CD14-positive monocyte (primary cell): Measurements from ENCODE around the gene XDH. TPM values are rescaled to one million over a fixed set of nuclear protein-coding genes. Genes with fewer than 3 reads are reported as not detected.

ENCODE experiments used
- DNase-seq, 3 donors: peaks; one replicate each; pipeline ENCODE4 v3.0.0-alpha.2; 2011 to 2022
- H2AFZ ChIP-seq: 2 replicates; pipeline ENCODE4 v1.6.0; 2012; ENCODE audit warnings: mild to moderate bottlenecking, low read depth, low read length, inconsistent platforms; ENCODE audit not compliant: insufficient read depth, poor library complexity, severe bottlenecking
- H3K27ac ChIP-seq, 2 donors: 1 replicate in 1 of 2; 2 replicates in 1 of 2; pipeline ENCODE4 v1.5.1; 2012 to 2013; ENCODE audit warnings: low read length in 2 of 2, control low read depth in 1 of 2, inconsistent platforms in 1 of 2, low read depth in 1 of 2, mild to moderate bottlenecking in 1 of 2
- H3K27me3 ChIP-seq, 2 donors: one replicate each; pipeline versions ENCODE4 v1.6.0 to v1.6.1; 2011 to 2013; ENCODE audit warnings: low read length in 2 of 2; ENCODE audit not compliant: control insufficient read depth in 2 of 2, insufficient read depth in 2 of 2
- H3K36me3 ChIP-seq, 2 donors: replicated peaks in 1 of 2; 1 replicate in 1 of 2; 2 replicates in 1 of 2; pipeline versions ENCODE4 v1.5.1 to v1.6.1; 2012 to 2013; ENCODE audit warnings: low read length in 2 of 2, control low read depth in 1 of 2, inconsistent platforms in 1 of 2, mild to moderate bottlenecking in 1 of 2; ENCODE audit not compliant: insufficient read depth in 2 of 2, control insufficient read depth in 1 of 2
- H3K4me1 ChIP-seq, 2 donors: 1 replicate in 1 of 2; 2 replicates in 1 of 2; pipeline versions ENCODE4 v1.5.1 to v1.6.1; 2012 to 2013; ENCODE audit warnings: low read length in 2 of 2, control low read depth in 1 of 2, inconsistent platforms in 1 of 2, mild to moderate bottlenecking in 1 of 2, moderate library complexity in 1 of 2; ENCODE audit not compliant: insufficient read depth in 2 of 2, control insufficient read depth in 1 of 2
- H3K4me2 ChIP-seq: replicated peaks from 2 replicates; pipeline ENCODE3; 2012; ENCODE audit warnings: low read length, moderate library complexity, mild to moderate bottlenecking; ENCODE audit not compliant: poor library complexity, severe bottlenecking; ENCODE audit errors: extremely low read depth
- H3K4me3 ChIP-seq, 3 experiments: fragments of 200-600 bp in 1 of 3; sonication (generic) in 1 of 3; replicated peaks in 1 of 3; 1 replicate in 2 of 3; 2 replicates in 1 of 3; pipeline ENCODE4 v1.5.1; 2011 to 2013; ENCODE audit warnings: low read length in 3 of 3, mild to moderate bottlenecking in 3 of 3, control low read depth in 2 of 3, low read depth in 2 of 3, inconsistent platforms in 1 of 3, moderate library complexity in 1 of 3
- H3K79me2 ChIP-seq: 2 replicates; pipeline ENCODE4 v1.6.0; 2012; ENCODE audit warnings: mild to moderate bottlenecking, control low read depth, inconsistent platforms, low read length, moderate library complexity; ENCODE audit not compliant: insufficient read depth
- H3K9ac ChIP-seq: 2 replicates; pipeline ENCODE4 v1.6.0; 2017; ENCODE audit warnings: low read length, mild to moderate bottlenecking; ENCODE audit not compliant: insufficient read depth, poor library complexity, severe bottlenecking
- H3K9me3 ChIP-seq, 2 donors: replicated peaks in 1 of 2; 1 replicate in 1 of 2; 2 replicates in 1 of 2; pipeline versions ENCODE4 v1.5.1 to v1.6.1; 2012 to 2013; ENCODE audit warnings: low read length in 2 of 2, control low read depth in 1 of 2; ENCODE audit not compliant: control insufficient read depth in 1 of 2, insufficient read depth in 1 of 2
- H4K20me1 ChIP-seq: 2 replicates; pipeline ENCODE4 v1.6.0; 2012; ENCODE audit warnings: mild to moderate bottlenecking, low read length, control low read depth, moderate library complexity; ENCODE audit not compliant: insufficient read depth
- H3K27ac Mint-ChIP-seq, 7 donors: one replicate each; pipeline ENCODE4 v1.8.0; 2020; ENCODE audit warnings: mild to moderate bottlenecking in 7 of 7, mixed read lengths in 7 of 7, moderate library complexity in 6 of 7, inconsistent platforms in 2 of 7
- H3K27me3 Mint-ChIP-seq, 3 donors: one replicate each; pipeline ENCODE4 v1.8.0; 2021 to 2022; ENCODE audit warnings: low read depth in 3 of 3, mild to moderate bottlenecking in 3 of 3, mixed read lengths in 3 of 3, moderate library complexity in 3 of 3, inconsistent platforms in 1 of 3
- H3K36me3 Mint-ChIP-seq, 2 donors: one replicate each; pipeline ENCODE4 v1.8.0; 2020; ENCODE audit warnings: mixed read lengths in 2 of 2, inconsistent platforms in 1 of 2, mild to moderate bottlenecking in 1 of 2
- H3K4me1 Mint-ChIP-seq: one replicate; pipeline ENCODE4 v1.8.0; 2020; ENCODE audit warnings: mild to moderate bottlenecking, mixed read lengths
- H3K4me3 Mint-ChIP-seq, 2 donors: one replicate each; pipeline ENCODE4 v1.8.0; 2020; ENCODE audit warnings: mild to moderate bottlenecking in 2 of 2, mixed read lengths in 2 of 2, moderate library complexity in 1 of 2
- H3K9me3 Mint-ChIP-seq, 7 donors: one replicate each; pipeline ENCODE4 v1.8.0; 2020 to 2022; ENCODE audit warnings: mixed read lengths in 7 of 7, mild to moderate bottlenecking in 6 of 7, moderate library complexity in 6 of 7, inconsistent platforms in 2 of 7
- WGBS: methylation state at CpG from one replicate; pipeline ENCODE4 v1.1.5; 2013; ENCODE audit warnings: missing lambda C conversion rate; ENCODE audit not compliant: insufficient coverage; 5-methylcytosine and 5-hydroxymethylcytosine counted together
- intact Hi-C, 2 donors: fragments of 100-400 bp; cut with micrococcal nuclease; formaldehyde crosslinking; loops; one replicate each; pipeline versions ENCODE4 v1.15.0 to v1.15.1; 2023
- polyA plus RNA-seq, 3 donors: library from polyadenylated mRNA; depleted of rRNA in 1 of 3; unstranded in 2 of 3; stranded (reverse) in 1 of 3; fragments of 300-500 nt in 2 of 3; fragments of >200 nt in 1 of 3; fragmentation: Illumina TruSeq in 2 of 3; gene quantifications; 1 replicate in 2 of 3; 2 replicates in 1 of 3; pipeline ENCODE4 v1.2.3, GENCODE V29; 2012 to 2021
- TF ChIP-seq, protein P1 (sequence below): fragments of 200-600 bp; IDR thresholded peaks from one replicate; pipeline ENCODE4 v1.8.0; 2022; ENCODE audit warnings: antibody characterized with exemption, mild to moderate bottlenecking

The XDH gene
- polyA plus RNA-seq, 3 donors, result not detected

GRCh38 chr2:31378791-31379501 lies 35.6 kb downstream of the XDH start:
- Histone ChIP-seq H3K4me1 (peaks cover 15 to 25% of the 10 kb centered on the region in 2 donors), H2AFZ (no peak overlapping the region), H4K20me1 (no peaks in the 10 kb centered on the region), H3K9me3 (no peaks in the 10 kb centered on the region), H3K4me3 (no peak overlapping the region), H3K27me3 (no peaks in the 10 kb centered on the region), H3K27ac (no peak overlapping the region), H3K9ac (no peak overlapping the region), H3K36me3 (no peaks in the 10 kb centered on the region), H3K79me2 (no peaks in the 10 kb centered on the region), H3K4me2 (no peak overlapping the region)
- Mint-ChIP-seq H3K27ac (no peak overlapping the region), H3K4me3 (no peak overlapping the region), H3K27me3 (peaks cover 4 to 16% (median 13%) of the 10 kb centered on the region in 3 donors), H3K4me1 (peaks cover 26% of the 10 kb centered on the region), H3K9me3 (peaks cover 0 to 6% (median 0%) of the 10 kb centered on the region in 7 donors), H3K36me3 (no peaks in the 10 kb centered on the region)
- DNase-seq, result no peak
- intact Hi-C loops, result no loop called here
- WGBS, result 76% methylated on average over 3 of the region's 6 CpGs
- TF ChIP-seq, protein P1, sequence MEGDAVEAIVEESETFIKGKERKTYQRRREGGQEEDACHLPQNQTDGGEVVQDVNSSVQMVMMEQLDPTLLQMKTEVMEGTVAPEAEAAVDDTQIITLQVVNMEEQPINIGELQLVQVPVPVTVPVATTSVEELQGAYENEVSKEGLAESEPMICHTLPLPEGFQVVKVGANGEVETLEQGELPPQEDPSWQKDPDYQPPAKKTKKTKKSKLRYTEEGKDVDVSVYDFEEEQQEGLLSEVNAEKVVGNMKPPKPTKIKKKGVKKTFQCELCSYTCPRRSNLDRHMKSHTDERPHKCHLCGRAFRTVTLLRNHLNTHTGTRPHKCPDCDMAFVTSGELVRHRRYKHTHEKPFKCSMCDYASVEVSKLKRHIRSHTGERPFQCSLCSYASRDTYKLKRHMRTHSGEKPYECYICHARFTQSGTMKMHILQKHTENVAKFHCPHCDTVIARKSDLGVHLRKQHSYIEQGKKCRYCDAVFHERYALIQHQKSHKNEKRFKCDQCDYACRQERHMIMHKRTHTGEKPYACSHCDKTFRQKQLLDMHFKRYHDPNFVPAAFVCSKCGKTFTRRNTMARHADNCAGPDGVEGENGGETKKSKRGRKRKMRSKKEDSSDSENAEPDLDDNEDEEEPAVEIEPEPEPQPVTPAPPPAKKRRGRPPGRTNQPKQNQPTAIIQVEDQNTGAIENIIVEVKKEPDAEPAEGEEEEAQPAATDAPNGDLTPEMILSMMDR, result no peak

DNA sequence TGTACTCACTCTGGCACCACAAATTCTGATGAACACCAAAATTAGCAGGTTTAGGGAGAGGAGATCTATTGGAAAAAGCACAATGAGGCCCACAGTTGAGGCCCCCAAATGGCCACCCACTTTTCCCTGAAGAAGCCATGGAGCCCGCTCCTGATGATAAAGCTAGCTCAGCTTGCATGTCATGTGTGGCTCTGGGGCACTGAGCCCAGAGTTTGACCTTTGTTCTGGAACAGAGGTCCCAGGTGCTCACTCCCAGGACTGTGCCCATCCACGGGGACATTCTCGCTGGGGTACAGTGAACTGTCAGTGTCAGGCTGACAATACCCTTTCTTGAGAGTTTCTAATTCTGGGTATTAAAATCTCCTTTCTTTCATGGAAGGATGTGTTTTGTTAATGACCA lies 36.2 kb downstream of the XDH start:
- Histone ChIP-seq H3K4me3 (no peak overlapping the region), H4K20me1 (no peaks in the 10 kb centered on the region), H3K27ac (no peak overlapping the region), H2AFZ (no peak overlapping the region), H3K4me2 (no peak overlapping the region), H3K9ac (no peak overlapping the region), H3K27me3 (no peaks in the 10 kb centered on the region), H3K79me2 (no peaks in the 10 kb centered on the region), H3K4me1 (peaks cover 11 to 20% of the 10 kb centered on the region in 2 donors), H3K9me3 (no peaks in the 10 kb centered on the region), H3K36me3 (no peaks in the 10 kb centered on the region)
- no peak for DNase-seq
- 92% methylated on average over 2 of the region's 3 CpGs for WGBS
- intact Hi-C loops, result no loop called here
- Mint-ChIP-seq H3K4me1 (peaks cover 20% of the 10 kb centered on the region), H3K27me3 (peaks cover 4 to 17% (median 13%) of the 10 kb centered on the region in 3 donors), H3K4me3 (no peak overlapping the region), H3K9me3 (peaks cover 0 to 6% (median 0%) of the 10 kb centered on the region in 7 donors), H3K27ac (no peak overlapping the region), H3K36me3 (no peaks in the 10 kb centered on the region)
- TF ChIP-seq, protein P1, result no peak
